PC-9 (cell line): Measurements from ENCODE around the gene SEMA4C. TPM values are rescaled to one million over a fixed set of nuclear protein-coding genes. Genes with fewer than 3 reads are reported as not detected.
A peak's percentile ranks its signal among the peaks of the same experiment; 100 is the strongest.

Experiments
- BruUV-seq: library from RNA; stranded (reverse); fragments of 400-500 nt; replicated peaks from 2 replicates; lab custom pipeline; 2021; lab: Mats Ljungman, UMichigan
- CTCF ChIA-PET: fragments of 300-600 bp; sonication (Branson Sonifier 250); formaldehyde crosslinking; loops from one replicate; lab custom pipeline; 2022; ENCODE audit warnings: antibody characterized with exemption; lab: Charles Lee
- POLR2A ChIA-PET: fragments of 300-600 bp; sonication (Branson Sonifier 250); formaldehyde crosslinking; loops from one replicate; lab custom pipeline; 2022; ENCODE audit warnings: antibody characterized with exemption; ENCODE audit not compliant: unreplicated experiment; lab: Charles Lee
- DNase-seq, 2 experiments: peaks; one replicate each; pipeline versions ENCODE4 v3.0.0 to v3.0.0-alpha.2; 2015 to 2022; ENCODE audit warnings: mixed read lengths in 1 of 2
- H2AFZ ChIP-seq: fragments of 200-600 bp; sonication (generic); 2 replicates; pipeline ENCODE4 v1.8.1; 2017; ENCODE audit warnings: antibody characterized with exemption
- H3F3A ChIP-seq: fragments of 200-600 bp; sonication (generic); 2 replicates; pipeline ENCODE4 v1.8.1; 2017; ENCODE audit warnings: antibody characterized with exemption, mild to moderate bottlenecking, low read depth; ENCODE audit not compliant: insufficient read depth
- H3K27ac ChIP-seq: fragments of 200-600 bp; sonication (generic); 2 replicates; pipeline ENCODE4 v1.6.1; 2016; ENCODE audit warnings: mixed run types
- H3K27me3 ChIP-seq: fragments of 200-600 bp; sonication (generic); 2 replicates; pipeline ENCODE4 v1.6.1; 2016; ENCODE audit warnings: low read depth, mixed run types; ENCODE audit not compliant: insufficient read depth
- H3K36me3 ChIP-seq: fragments of 200-600 bp; sonication (generic); 2 replicates; pipeline ENCODE4 v1.6.1; 2016; ENCODE audit warnings: low read depth, mixed run types
- H3K4me1 ChIP-seq: fragments of 200-600 bp; sonication (generic); replicated peaks from 2 replicates; pipeline ENCODE4 v1.6.1; 2016; ENCODE audit warnings: mixed run types; ENCODE audit not compliant: insufficient read depth
- H3K4me2 ChIP-seq: fragments of 200-600 bp; sonication (generic); 2 replicates; pipeline ENCODE4 v1.6.1; 2017; ENCODE audit warnings: mixed run types
- H3K4me3 ChIP-seq: fragments of 200-600 bp; sonication (generic); 2 replicates; pipeline ENCODE4 v1.6.1; 2016; ENCODE audit warnings: mixed run types
- H3K79me2 ChIP-seq: fragments of 200-600 bp; sonication (generic); 2 replicates; pipeline ENCODE4 v1.6.1; 2017; ENCODE audit warnings: low read depth, mixed run types
- H3K9me2 ChIP-seq: fragments of 200-600 bp; sonication (generic); 2 replicates; pipeline ENCODE4 v1.8.1; 2017; ENCODE audit warnings: mild to moderate bottlenecking; ENCODE audit not compliant: insufficient read depth
- H3K9me3 ChIP-seq: fragments of 200-600 bp; sonication (generic); 2 replicates; pipeline ENCODE4 v1.8.1; 2016; ENCODE audit warnings: low read depth; ENCODE audit not compliant: insufficient read depth
- H4K20me1 ChIP-seq: fragments of 200-600 bp; sonication (generic); 2 replicates; pipeline ENCODE4 v1.8.1; 2017; ENCODE audit not compliant: insufficient read depth
- EZH2 ChIP-seq: fragments of 200-600 bp; sonication (generic); IDR thresholded peaks from 2 replicates; pipeline ENCODE4 v1.8.0; 2017; ENCODE audit warnings: antibody characterized with exemption, low read depth
- intact Hi-C: fragments of 100-400 bp; cut with micrococcal nuclease; formaldehyde crosslinking; loops from one replicate; pipeline ENCODE4 v1.10.0; 2022; ENCODE audit not compliant: unreplicated experiment
- total RNA-seq: library from RNA; stranded (reverse); gene quantifications from 2 replicates; pipeline ENCODE4 v1.2.3, GENCODE V29; 2021
- TF ChIP-seq, protein P1 (sequence below): fragments of 200-600 bp; sonication (generic); conservative IDR thresholded peaks from 2 replicates; pipeline ENCODE4 v1.6.1; 2017; ENCODE audit warnings: mixed run types, antibody characterized with exemption, mild to moderate bottlenecking, moderate library complexity

The SEMA4C gene
- total RNA-seq, 1 experiment from 2014 or later = 52.8 TPM

- no peak overlapping the region for H3K27ac ChIP-seq
- H4K20me1 ChIP-seq = no peaks in the 10 kb centered on the region
- no peak overlapping the region for H2AFZ ChIP-seq
- DNase-seq = peak in 1 of 2 experiments; percentile 20
- H3K4me2 ChIP-seq = no peak overlapping the region
- H3K9me3 ChIP-seq = no peaks in the 10 kb centered on the region
- ChIA-PET CTCF (no interaction called here), POLR2A (no interaction called here)
- TF ChIP-seq, protein P1, sequence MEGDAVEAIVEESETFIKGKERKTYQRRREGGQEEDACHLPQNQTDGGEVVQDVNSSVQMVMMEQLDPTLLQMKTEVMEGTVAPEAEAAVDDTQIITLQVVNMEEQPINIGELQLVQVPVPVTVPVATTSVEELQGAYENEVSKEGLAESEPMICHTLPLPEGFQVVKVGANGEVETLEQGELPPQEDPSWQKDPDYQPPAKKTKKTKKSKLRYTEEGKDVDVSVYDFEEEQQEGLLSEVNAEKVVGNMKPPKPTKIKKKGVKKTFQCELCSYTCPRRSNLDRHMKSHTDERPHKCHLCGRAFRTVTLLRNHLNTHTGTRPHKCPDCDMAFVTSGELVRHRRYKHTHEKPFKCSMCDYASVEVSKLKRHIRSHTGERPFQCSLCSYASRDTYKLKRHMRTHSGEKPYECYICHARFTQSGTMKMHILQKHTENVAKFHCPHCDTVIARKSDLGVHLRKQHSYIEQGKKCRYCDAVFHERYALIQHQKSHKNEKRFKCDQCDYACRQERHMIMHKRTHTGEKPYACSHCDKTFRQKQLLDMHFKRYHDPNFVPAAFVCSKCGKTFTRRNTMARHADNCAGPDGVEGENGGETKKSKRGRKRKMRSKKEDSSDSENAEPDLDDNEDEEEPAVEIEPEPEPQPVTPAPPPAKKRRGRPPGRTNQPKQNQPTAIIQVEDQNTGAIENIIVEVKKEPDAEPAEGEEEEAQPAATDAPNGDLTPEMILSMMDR = no peak
- no peak for TF ChIP-seq EZH2
- H3K4me3 ChIP-seq = no peak overlapping the region
- intact Hi-C loops = no loop called here
- no peaks in the 10 kb centered on the region for H3K9me2 ChIP-seq
- H3F3A ChIP-seq = peaks cover 4% of the 10 kb centered on the region; the same call in 1 of the 2 replicates
- H3K79me2 ChIP-seq = no peaks in the 10 kb centered on the region
- H3K4me1 ChIP-seq = 0 out of 2 replicates have a peak, but pooled peaks cover 3% of the 10 kb centered on the region
- no peaks in the 10 kb centered on the region for H3K36me3 ChIP-seq
- no TSS peak for BruUV-seq
- no peaks in the 10 kb centered on the region for H3K27me3 ChIP-seq
Observed at GRCh38 chr2:96906729-96907114, 36.8 kb upstream of the SEMA4C start.

DNA sequence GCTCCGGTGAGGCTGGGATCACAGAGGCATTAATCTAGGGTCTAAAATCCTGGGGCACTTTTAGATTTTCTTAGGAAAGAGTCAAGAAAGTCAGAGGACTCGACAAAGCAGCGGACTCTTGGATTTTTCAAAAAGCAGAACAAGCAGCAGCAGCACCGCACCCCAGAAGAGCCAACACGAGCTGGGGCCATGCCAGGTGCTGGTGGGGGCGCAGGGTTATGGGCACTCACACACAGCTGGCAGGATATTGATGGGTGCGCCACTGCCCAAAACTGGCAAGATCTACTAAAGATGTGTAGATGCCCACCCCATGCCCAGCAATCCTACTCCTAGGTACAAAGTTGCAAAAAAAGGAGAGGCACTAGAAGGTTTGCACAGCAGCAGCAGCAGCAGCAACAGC, 33.9 kb upstream of the SEMA4C start:
- TF ChIP-seq EZH2 = no peak
- TF ChIP-seq, protein P1 = no peak; the same call in 1 of the 2 replicates
- no TSS peak for BruUV-seq
- 0 out of 2 replicates have a peak overlapping the region, but pooled peaks have one; percentile 4 for H2AFZ ChIP-seq
- no peaks in the 10 kb centered on the region for H3K36me3 ChIP-seq
- no peaks in the 10 kb centered on the region for H4K20me1 ChIP-seq
- ChIA-PET POLR2A (interaction anchor here (0.7 kb wide), 1 partner anchor 144 kb away, joined by 10 read pairs; no protein-coding TSS in a partner anchor), CTCF (no interaction called here)
- peaks cover 10% of the 10 kb centered on the region for H3K4me1 ChIP-seq
- peak in 1 of 2 experiments; percentile 25 for DNase-seq
- H3K27me3 ChIP-seq = no peaks in the 10 kb centered on the region
- no peak overlapping the region for H3K27ac ChIP-seq
- H3K4me3 ChIP-seq = no peak overlapping the region
- H3K9me3 ChIP-seq = no peaks in the 10 kb centered on the region
- H3F3A ChIP-seq = peaks cover 4% of the 10 kb centered on the region; the same call in 1 of the 2 replicates
- no peaks in the 10 kb centered on the region for H3K79me2 ChIP-seq
- intact Hi-C loops = no loop called here
- no peaks in the 10 kb centered on the region for H3K9me2 ChIP-seq
- no peak overlapping the region for H3K4me2 ChIP-seq

DNA sequence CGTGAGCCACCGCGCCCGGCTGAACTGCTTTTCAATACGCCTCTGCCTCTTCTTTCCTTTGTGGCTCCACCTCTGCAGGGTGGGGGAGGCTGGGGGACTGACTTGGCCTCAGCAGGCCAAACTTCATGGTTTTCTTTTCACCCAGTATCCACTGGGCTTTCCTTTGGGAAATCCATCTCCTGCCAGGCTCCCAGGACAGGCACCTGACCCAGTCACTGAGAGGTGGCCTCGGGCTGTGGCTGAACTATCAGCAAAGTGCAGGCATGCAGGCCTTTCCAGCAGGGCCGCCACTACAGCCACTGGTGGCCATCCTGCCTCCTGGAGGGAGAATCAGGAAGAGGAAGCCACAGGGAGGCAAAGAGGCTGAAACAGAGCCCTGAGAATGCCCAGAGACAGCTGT, 33.4 kb upstream of the SEMA4C start:
- no peaks in the 10 kb centered on the region for H3K36me3 ChIP-seq
- CTCF ChIA-PET = no interaction called here
- H2AFZ ChIP-seq = 0 out of 2 replicates have a peak overlapping the region, but pooled peaks have one; percentile 4
- DNase-seq = peak in 1 of 2 experiments; percentile 35
- H3K9me2 ChIP-seq = no peaks in the 10 kb centered on the region
- H3K4me2 ChIP-seq = no peak overlapping the region
- POLR2A ChIA-PET = no interaction called here
- H3K9me3 ChIP-seq = no peaks in the 10 kb centered on the region
- H4K20me1 ChIP-seq = no peaks in the 10 kb centered on the region
- BruUV-seq = no TSS peak
- H3K27me3 ChIP-seq = no peaks in the 10 kb centered on the region
- H3K79me2 ChIP-seq = no peaks in the 10 kb centered on the region
- H3K27ac ChIP-seq = no peak overlapping the region
- intact Hi-C loops = no loop called here
- peaks cover 14% of the 10 kb centered on the region for H3K4me1 ChIP-seq
- no peak for TF ChIP-seq EZH2
- TF ChIP-seq, protein P1 = no peak; the same call in 1 of the 2 replicates
- no peak overlapping the region for H3K4me3 ChIP-seq
- H3F3A ChIP-seq = peaks cover 9% of the 10 kb centered on the region
